ENCODE results near the gene TOM1. TPM values are rescaled to one million over a fixed set of nuclear protein-coding genes. Genes with fewer than 3 reads are reported as not detected.

TOM1 gene
- total and polyA plus RNA-seq, 2 of the 13 experiments (the other 11 are each of a cell fraction or from before 2014, with no cell fraction given) = 30.8 to 87.3 TPM

DNA sequence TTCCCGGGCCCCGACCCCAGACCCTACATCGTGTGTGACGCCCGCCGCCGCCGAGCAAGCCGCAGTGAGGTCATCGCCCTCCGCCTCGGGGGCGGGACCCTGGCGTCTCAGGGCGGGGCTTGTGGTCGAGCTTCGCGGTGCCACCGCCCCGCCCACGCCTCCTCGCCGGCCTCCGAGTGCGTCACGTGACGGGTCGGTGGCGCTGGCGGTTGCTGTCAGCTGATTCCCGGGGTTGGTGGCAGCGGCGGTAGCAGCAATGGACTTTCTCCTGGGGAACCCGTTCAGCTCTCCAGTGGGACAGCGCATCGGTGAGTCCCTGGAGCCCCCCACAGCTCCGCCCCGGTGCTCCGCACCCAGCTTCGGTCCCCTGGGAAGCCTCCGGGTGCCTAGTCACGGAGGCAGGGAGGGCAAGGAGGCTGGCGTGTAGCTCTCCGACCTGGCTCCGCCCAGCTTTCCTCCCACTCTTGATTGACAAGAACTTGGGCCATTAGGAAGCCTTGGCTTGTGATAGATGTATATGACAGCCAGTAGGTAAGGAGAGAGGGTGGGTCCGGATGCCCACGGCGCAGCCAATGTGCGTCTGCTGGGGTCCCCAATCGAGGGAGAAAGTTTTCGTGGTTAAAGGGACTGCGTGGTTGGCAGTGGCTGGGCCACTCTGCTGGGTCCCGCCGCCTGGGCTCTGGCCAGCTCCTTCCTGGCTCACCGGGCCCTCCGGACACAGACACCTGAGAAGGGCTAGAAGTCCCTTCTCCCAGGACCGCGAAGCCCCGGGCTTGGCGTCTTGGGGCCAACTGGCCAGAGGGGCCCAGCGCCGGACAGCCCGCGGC is at the start of gene TOM1 (continued):
- TF ChIP-seq, protein P1, sequence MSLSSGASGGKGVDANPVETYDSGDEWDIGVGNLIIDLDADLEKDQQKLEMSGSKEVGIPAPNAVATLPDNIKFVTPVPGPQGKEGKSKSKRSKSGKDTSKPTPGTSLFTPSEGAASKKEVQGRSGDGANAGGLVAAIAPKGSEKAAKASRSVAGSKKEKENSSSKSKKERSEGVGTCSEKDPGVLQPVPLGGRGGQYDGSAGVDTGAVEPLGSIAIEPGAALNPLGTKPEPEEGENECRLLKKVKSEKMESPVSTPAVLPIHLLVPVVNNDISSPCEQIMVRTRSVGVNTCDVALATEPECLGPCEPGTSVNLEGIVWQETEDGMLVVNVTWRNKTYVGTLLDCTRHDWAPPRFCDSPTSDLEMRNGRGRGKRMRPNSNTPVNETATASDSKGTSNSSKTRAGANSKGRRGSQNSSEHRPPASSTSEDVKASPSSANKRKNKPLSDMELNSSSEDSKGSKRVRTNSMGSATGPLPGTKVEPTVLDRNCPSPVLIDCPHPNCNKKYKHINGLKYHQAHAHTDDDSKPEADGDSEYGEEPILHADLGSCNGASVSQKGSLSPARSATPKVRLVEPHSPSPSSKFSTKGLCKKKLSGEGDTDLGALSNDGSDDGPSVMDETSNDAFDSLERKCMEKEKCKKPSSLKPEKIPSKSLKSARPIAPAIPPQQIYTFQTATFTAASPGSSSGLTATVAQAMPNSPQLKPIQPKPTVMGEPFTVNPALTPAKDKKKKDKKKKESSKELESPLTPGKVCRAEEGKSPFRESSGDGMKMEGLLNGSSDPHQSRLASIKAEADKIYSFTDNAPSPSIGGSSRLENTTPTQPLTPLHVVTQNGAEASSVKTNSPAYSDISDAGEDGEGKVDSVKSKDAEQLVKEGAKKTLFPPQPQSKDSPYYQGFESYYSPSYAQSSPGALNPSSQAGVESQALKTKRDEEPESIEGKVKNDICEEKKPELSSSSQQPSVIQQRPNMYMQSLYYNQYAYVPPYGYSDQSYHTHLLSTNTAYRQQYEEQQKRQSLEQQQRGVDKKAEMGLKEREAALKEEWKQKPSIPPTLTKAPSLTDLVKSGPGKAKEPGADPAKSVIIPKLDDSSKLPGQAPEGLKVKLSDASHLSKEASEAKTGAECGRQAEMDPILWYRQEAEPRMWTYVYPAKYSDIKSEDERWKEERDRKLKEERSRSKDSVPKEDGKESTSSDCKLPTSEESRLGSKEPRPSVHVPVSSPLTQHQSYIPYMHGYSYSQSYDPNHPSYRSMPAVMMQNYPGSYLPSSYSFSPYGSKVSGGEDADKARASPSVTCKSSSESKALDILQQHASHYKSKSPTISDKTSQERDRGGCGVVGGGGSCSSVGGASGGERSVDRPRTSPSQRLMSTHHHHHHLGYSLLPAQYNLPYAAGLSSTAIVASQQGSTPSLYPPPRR (CRISPR knock-in tag; IDR thresholded peaks at IDR 0.05; ENCODE audit: borderline replicate concordance) = no peak; the same call in 1 of the 2 replicates
- no peak for TF ChIP-seq SP1 (IDR thresholded peaks at IDR 0.05)
- peak; percentile 93 for TF ChIP-seq SP1 (CRISPR knock-in tag; IDR thresholded peaks at IDR 0.05)
- TF ChIP-seq RFX5 (IDR thresholded peaks at IDR 0.05; ENCODE audit: low read depth, low read length) = 0 out of 2 replicates have a peak, but pooled peaks have one; percentile 9
- no peak for TF ChIP-seq ZIK1 (CRISPR knock-in tag; IDR thresholded peaks at IDR 0.05; ENCODE audit: borderline replicate concordance, low read depth)
- TF ChIP-seq ZNF563 (CRISPR knock-in tag; IDR thresholded peaks at IDR 0.05) = peak; percentile 68; the same call in 1 of the 2 replicates
- TF ChIP-seq, protein P2, sequence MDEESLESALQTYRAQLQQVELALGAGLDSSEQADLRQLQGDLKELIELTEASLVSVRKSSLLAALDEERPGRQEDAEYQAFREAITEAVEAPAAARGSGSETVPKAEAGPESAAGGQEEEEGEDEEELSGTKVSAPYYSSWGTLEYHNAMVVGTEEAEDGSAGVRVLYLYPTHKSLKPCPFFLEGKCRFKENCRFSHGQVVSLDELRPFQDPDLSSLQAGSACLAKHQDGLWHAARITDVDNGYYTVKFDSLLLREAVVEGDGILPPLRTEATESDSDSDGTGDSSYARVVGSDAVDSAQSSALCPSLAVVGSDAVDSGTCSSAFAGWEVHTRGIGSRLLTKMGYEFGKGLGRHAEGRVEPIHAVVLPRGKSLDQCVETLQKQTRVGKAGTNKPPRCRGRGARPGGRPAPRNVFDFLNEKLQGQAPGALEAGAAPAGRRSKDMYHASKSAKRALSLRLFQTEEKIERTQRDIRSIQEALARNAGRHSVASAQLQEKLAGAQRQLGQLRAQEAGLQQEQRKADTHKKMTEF (CRISPR knock-in tag; IDR thresholded peaks at IDR 0.05) = peak; percentile 85; the same call in 1 of the 2 replicates
- TF ChIP-seq SALL1 (CRISPR knock-in tag; IDR thresholded peaks at IDR 0.05) = peak; percentile 57; the same call in 1 of the 2 replicates
- no peak for TF ChIP-seq IKZF1 (IDR thresholded peaks at IDR 0.05)
- TF ChIP-seq, protein P3, sequence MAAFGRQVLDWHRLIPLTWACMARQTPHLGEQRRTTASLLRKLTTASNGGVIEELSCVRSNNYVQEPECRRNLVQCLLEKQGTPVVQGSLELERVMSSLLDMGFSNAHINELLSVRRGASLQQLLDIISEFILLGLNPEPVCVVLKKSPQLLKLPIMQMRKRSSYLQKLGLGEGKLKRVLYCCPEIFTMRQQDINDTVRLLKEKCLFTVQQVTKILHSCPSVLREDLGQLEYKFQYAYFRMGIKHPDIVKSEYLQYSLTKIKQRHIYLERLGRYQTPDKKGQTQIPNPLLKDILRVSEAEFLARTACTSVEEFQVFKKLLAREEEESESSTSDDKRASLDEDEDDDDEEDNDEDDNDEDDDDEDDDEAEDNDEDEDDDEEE (CRISPR knock-in tag; IDR thresholded peaks at IDR 0.05) = peak; percentile 52
- TF ChIP-seq MBD4 (IDR thresholded peaks at IDR 0.05; ENCODE audit: borderline replicate concordance, low read length) = no peak
- TF ChIP-seq FOXC1 (CRISPR knock-in tag; IDR thresholded peaks at IDR 0.05; ENCODE audit: borderline replicate concordance) = 0 out of 2 replicates have a peak, but pooled peaks have one; percentile 15
- TF ChIP-seq JUNB (CRISPR knock-in tag; IDR thresholded peaks at IDR 0.05; ENCODE audit: borderline replicate concordance) = no peak
- TF ChIP-seq ELF1 (CRISPR knock-in tag; IDR thresholded peaks at IDR 0.05) = peak; percentile 11; the same call in 1 of the 2 replicates
